ENCODE measurements around the gene FAM110D. TPM values are rescaled to one million over a fixed set of nuclear protein-coding genes. Genes with fewer than 3 reads are reported as not detected.

FAM110D gene
- total RNA-seq, 1 experiment from 2014 or later: 0.46 TPM

DNA sequence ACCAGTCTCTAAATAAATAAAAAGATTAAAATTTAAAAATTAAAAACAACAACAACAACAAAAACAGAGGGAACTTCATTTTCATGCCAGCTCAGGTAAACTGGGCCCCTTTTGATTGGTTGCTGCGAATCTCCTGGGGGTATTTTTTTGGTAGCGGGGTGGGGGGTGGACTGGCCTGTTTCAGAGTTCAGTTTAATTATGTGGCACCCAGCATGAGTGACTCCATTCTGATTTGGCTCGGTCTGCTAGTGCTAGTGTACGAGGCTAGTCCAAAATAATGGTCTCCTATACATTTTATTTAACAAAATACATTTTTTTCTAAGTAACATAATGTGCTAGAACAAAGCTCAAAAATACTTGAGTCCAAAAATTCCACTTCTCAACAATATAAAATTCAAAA, 29.1 kb upstream of the FAM110D start:
- H3K79me1 ChIP-seq (ENCODE audit: insufficient read depth, low read depth, low read length, poor library complexity, severe bottlenecking): no peaks in the 10 kb centered on the region
- Mint-ChIP-seq H3K36me3 (ENCODE audit: insufficient read depth in 1 of 3, low read depth in 3 of 3) (no peaks in the 10 kb centered on the region), H3K4me3 (no peak overlapping the region), H3K9me3 (peaks cover 0 to 2% of the 10 kb centered on the region in 2 experiments; a peak in 2 of 5 replicates), H3K4me1 (peaks cover 4 to 10% of the 10 kb centered on the region in 2 experiments; a peak in 3 of 4 replicates), H3K27me3 (ENCODE audit: low read depth) (peaks cover 2% of the 10 kb centered on the region), H3K27ac (no peak overlapping the region)
- H3K23ac ChIP-seq (ENCODE audit: insufficient read length, low read depth, low read length): no peak overlapping the region
- no peak overlapping the region for H4K5ac ChIP-seq (ENCODE audit: insufficient read length, low read depth, low read length)
- no peak overlapping the region for H3K27ac ChIP-seq (ENCODE audit: insufficient read length, low read depth, low read length)
- H3K9ac ChIP-seq (ENCODE audit: extremely low read depth, insufficient read length, low read length): no peak overlapping the region
- no peak overlapping the region for H2BK5ac ChIP-seq (ENCODE audit: insufficient read length, low read length)
- no peak overlapping the region for H2BK15ac ChIP-seq (ENCODE audit: low read depth, low read length)
- no peaks in the 10 kb centered on the region for H3K9me3 ChIP-seq (ENCODE audit: control insufficient read depth, low read depth, low read length)
- no peak overlapping the region for H2AK5ac ChIP-seq (ENCODE audit: insufficient read length, low read length)
- H3K4me1 ChIP-seq (ENCODE audit: insufficient read depth, low read length): no peaks in the 10 kb centered on the region
- H3K4me2 ChIP-seq (ENCODE audit: insufficient read depth, insufficient read length, low read length): no peak overlapping the region
- no peaks in the 10 kb centered on the region for H3K79me2 ChIP-seq (ENCODE audit: insufficient read depth, low read length)
- no CpG with 5 or more reads among the region's 4 CpGs for WGBS (ENCODE audit: extremely low coverage, insufficient read length, low lambda C conversion rate)
- TF ChIP-seq, protein P1, sequence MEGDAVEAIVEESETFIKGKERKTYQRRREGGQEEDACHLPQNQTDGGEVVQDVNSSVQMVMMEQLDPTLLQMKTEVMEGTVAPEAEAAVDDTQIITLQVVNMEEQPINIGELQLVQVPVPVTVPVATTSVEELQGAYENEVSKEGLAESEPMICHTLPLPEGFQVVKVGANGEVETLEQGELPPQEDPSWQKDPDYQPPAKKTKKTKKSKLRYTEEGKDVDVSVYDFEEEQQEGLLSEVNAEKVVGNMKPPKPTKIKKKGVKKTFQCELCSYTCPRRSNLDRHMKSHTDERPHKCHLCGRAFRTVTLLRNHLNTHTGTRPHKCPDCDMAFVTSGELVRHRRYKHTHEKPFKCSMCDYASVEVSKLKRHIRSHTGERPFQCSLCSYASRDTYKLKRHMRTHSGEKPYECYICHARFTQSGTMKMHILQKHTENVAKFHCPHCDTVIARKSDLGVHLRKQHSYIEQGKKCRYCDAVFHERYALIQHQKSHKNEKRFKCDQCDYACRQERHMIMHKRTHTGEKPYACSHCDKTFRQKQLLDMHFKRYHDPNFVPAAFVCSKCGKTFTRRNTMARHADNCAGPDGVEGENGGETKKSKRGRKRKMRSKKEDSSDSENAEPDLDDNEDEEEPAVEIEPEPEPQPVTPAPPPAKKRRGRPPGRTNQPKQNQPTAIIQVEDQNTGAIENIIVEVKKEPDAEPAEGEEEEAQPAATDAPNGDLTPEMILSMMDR (conservative IDR thresholded peaks at IDR 0.05): no peak
- no peak overlapping the region for H2AFZ ChIP-seq (ENCODE audit: low read length)
- no peak overlapping the region for H2BK120ac ChIP-seq (ENCODE audit: low read depth, low read length, poor library complexity, severe bottlenecking)
- H3K4ac ChIP-seq (ENCODE audit: low read depth, low read length): no peak overlapping the region
- no peak overlapping the region for H2BK20ac ChIP-seq (ENCODE audit: low read depth, low read length, poor library complexity, severe bottlenecking)
- no peak overlapping the region for H3K56ac ChIP-seq (ENCODE audit: insufficient read length, low read depth, low read length)
- no peak overlapping the region for H2BK12ac ChIP-seq (ENCODE audit: insufficient read length, low read depth, low read length)
- H3K14ac ChIP-seq (ENCODE audit: insufficient read depth, low read length): no peak overlapping the region
- no peak overlapping the region for H3T11ph ChIP-seq (ENCODE audit: low read length)
- H4K20me1 ChIP-seq (ENCODE audit: control insufficient read depth, insufficient read depth, insufficient read length): no peaks in the 10 kb centered on the region
- H3K18ac ChIP-seq (ENCODE audit: insufficient read length, low read depth, low read length): no peak overlapping the region
- no peak overlapping the region for H4K91ac ChIP-seq (ENCODE audit: insufficient read length, low read depth, low read length)
- H3K23me2 ChIP-seq (ENCODE audit: insufficient read length, low read depth, low read length, poor library complexity, severe bottlenecking): no peaks in the 10 kb centered on the region
- no peaks in the 10 kb centered on the region for H3K27me3 ChIP-seq (ENCODE audit: insufficient read depth, low read length)
- no peak for DNase-seq
- no peak overlapping the region for H4K8ac ChIP-seq (replicated peaks; ENCODE audit: insufficient read length, low read depth, low read length)

Data from H9 (cell line).